ENCODE data around the gene SDK1. TPM values are rescaled to one million over a fixed set of nuclear protein-coding genes. Genes with fewer than 3 reads are reported as not detected.

SDK1 gene
- total RNA-seq, 1 donor from 2014 or later, result 10.4 TPM

GRCh38 chr7:3893789-3894153, 592.7 kb downstream of the SDK1 start:
- Histone ChIP-seq H3K27me3 (no peaks in the 10 kb centered on the region), H3K4me3 (no peak overlapping the region), H3K36me3 (no peaks in the 10 kb centered on the region), H3K4me1 (no peaks in the 10 kb centered on the region), H3K27ac (no peak overlapping the region), H3K9me3 (no peaks in the 10 kb centered on the region)
- ATAC-seq (no peak), DNase-seq (no peak)
- intact Hi-C loops (cut with DNase I), result no loop called here
- TF ChIP-seq, protein P1, sequence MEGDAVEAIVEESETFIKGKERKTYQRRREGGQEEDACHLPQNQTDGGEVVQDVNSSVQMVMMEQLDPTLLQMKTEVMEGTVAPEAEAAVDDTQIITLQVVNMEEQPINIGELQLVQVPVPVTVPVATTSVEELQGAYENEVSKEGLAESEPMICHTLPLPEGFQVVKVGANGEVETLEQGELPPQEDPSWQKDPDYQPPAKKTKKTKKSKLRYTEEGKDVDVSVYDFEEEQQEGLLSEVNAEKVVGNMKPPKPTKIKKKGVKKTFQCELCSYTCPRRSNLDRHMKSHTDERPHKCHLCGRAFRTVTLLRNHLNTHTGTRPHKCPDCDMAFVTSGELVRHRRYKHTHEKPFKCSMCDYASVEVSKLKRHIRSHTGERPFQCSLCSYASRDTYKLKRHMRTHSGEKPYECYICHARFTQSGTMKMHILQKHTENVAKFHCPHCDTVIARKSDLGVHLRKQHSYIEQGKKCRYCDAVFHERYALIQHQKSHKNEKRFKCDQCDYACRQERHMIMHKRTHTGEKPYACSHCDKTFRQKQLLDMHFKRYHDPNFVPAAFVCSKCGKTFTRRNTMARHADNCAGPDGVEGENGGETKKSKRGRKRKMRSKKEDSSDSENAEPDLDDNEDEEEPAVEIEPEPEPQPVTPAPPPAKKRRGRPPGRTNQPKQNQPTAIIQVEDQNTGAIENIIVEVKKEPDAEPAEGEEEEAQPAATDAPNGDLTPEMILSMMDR (IDR thresholded peaks at IDR 0.05), result no peak

GRCh38 chr7:3895341-3896116, 594.5 kb downstream of the SDK1 start:
- TF ChIP-seq, protein P1 (IDR thresholded peaks at IDR 0.05), result no peak
- Histone ChIP-seq H3K4me3 (no peak overlapping the region), H3K9me3 (no peaks in the 10 kb centered on the region), H3K4me1 (no peaks in the 10 kb centered on the region), H3K27ac (no peak overlapping the region), H3K36me3 (no peaks in the 10 kb centered on the region), H3K27me3 (no peaks in the 10 kb centered on the region)
- intact Hi-C loops (cut with DNase I), result no loop called here
- no peak for DNase-seq
- ATAC-seq, result no peak

- ATAC-seq, result no peak
- H3K27me3 ChIP-seq, result no peaks in the 10 kb centered on the region
Observed at GRCh38 chr7:3896169-3896765, 595.2 kb downstream of the SDK1 start.

DNA sequence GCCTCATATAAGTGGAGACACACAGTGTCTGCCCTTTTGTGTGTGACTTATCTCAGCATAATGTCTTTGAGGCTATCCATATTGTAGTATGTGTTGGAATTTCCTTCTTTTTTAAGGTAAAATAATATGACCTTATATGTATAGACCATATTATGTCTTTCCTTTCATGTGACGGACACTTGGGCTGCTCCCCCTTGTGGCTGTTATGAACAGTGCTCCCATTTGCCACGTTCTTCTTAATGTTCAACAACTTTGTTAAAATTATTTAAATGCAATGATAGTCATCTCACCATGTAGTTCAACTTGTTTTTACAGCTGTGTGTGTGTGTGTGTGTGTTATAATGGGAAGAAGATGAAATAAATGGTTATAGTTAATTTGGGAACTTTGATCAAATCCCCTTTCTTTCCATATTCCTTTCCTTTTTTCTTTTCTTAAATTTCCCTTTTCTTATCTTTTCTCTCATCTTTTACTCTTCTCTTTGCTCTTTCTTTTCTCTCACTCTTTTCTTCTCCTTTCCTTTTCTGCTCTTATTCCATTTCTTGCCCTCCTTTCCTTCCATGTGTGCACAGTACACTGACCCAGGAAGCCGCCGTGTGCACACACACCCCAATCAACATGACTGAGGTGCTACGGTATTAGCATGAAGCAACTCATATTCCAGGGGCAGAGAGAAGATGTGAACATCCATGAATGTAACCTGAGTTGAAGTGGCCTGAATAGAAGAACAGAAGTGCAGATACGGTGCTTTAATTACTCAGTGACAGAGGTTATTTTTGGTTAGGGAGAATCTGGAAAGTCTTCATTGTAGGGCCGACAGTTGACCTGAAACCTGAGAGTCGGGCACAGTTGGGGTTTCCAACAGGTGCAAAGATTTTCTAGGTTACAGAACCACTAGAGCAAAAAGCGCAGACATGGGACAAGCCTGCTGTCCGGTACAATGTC, 596.6 kb downstream of the SDK1 start:
- no peaks in the 10 kb centered on the region for H3K36me3 ChIP-seq

More at GRCh38 chr7:3896169-3896765, 595.2 kb downstream of the SDK1 start:
- no peak for DNase-seq
- TF ChIP-seq, protein P1 (IDR thresholded peaks at IDR 0.05), result no peak
- H3K4me1 ChIP-seq, result no peaks in the 10 kb centered on the region
- no peaks in the 10 kb centered on the region for H3K36me3 ChIP-seq
- no peaks in the 10 kb centered on the region for H3K9me3 ChIP-seq
- no peak overlapping the region for H3K27ac ChIP-seq
- H3K4me3 ChIP-seq, result no peak overlapping the region
- intact Hi-C loops (cut with DNase I), result no loop called here

DNA sequence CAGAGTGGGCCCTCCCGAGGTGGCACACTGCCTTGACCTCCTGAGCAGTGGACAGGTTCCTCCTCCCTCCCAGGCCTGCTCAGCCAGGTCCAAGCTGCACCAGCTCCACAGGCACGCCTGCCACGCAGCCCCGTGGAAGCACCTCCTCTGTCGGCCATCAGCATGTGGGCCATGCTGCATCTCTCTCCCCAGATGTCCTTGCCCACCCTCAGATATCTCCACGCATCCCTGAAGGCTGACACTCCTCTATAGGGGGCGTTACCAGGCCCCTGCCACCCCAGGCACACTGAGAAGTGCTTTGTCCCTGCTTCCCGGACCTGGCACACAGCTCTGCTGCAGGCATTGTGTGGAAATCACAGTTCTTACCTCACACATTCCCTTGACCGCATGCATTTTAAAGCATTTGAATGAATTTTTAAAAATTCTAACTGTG, 598.5 kb downstream of the SDK1 start:
- intact Hi-C loops (cut with DNase I), result no loop called here
- Histone ChIP-seq H3K36me3 (no peaks in the 10 kb centered on the region), H3K9me3 (no peaks in the 10 kb centered on the region), H3K27ac (no peak overlapping the region), H3K4me3 (no peak overlapping the region), H3K4me1 (no peaks in the 10 kb centered on the region), H3K27me3 (no peaks in the 10 kb centered on the region)
- TF ChIP-seq, protein P1 (IDR thresholded peaks at IDR 0.05), result no peak
- DNase-seq (no peak), ATAC-seq (peak; percentile 24)

More for the DNA sequence above, 596.6 kb downstream of the SDK1 start:
- intact Hi-C loops (cut with DNase I), result no loop called here
- H3K9me3 ChIP-seq, result no peaks in the 10 kb centered on the region
- no peaks in the 10 kb centered on the region for H3K4me1 ChIP-seq
- no peaks in the 10 kb centered on the region for H3K27me3 ChIP-seq
- H3K4me3 ChIP-seq, result no peak overlapping the region
- DNase-seq (no peak), ATAC-seq (peak; percentile 69)
- TF ChIP-seq, protein P1 (IDR thresholded peaks at IDR 0.05), result peak; percentile 86
- no peak overlapping the region for H3K27ac ChIP-seq

All from upper lobe of right lung (tissue), 1 donor.